GM12878 (cell line): Measurements from ENCODE around the gene GTF2IRD1. TPM values are rescaled to one million over a fixed set of nuclear protein-coding genes. Genes with fewer than 3 reads are reported as not detected.

Experiments used
- ATAC-seq: fragments of 200-7000 bp; cut with Tn5 transposase; 3 replicates; pipeline ENCODE4 v1.9.1; 2020; ENCODE audit warnings: mild to moderate bottlenecking, moderate library complexity
- BruUV-seq: library from RNA; stranded (reverse); fragments of 400-500 nt; replicated peaks from 2 replicates; lab custom pipeline; 2021; lab: Mats Ljungman, UMichigan
- CTCF ChIA-PET: fragments of 300-600 bp; sonication (Branson Sonifier 250); formaldehyde crosslinking; extraction: SDS; loops from one replicate; lab custom pipeline; 2021; ENCODE audit warnings: inconsistent platforms; lab: Yijun Ruan, JAX
- POLR2A ChIA-PET: fragments of 350-600 bp; formaldehyde crosslinking; extraction: SDS; loops from one replicate; lab custom pipeline; 2021; ENCODE audit warnings: inconsistent platforms; lab: Charles Lee
- RAD21 ChIA-PET: fragments of 300-600 bp; sonication (Branson Sonifier 250); formaldehyde crosslinking; loops from one replicate; lab custom pipeline; 2023; ENCODE audit warnings: antibody characterized with exemption; ENCODE audit not compliant: unreplicated experiment; lab: Charles Lee
- SMC1A ChIA-PET: fragments of 300-600 bp; sonication (Branson Sonifier 250); formaldehyde crosslinking; loops from one replicate; lab custom pipeline; 2023; ENCODE audit not compliant: unreplicated experiment, uncharacterized antibody; lab: Charles Lee
- DNase-seq: peaks from one replicate; pipeline ENCODE4 v3.0.0-alpha.2; 2011; ENCODE audit warnings: low read depth, low spot score
- FAIRE-seq: peaks from 3 replicates; lab custom pipeline; 2011; peaks lifted over from hg19 to GRCh38; lab: Jason Lieb, UNC
- H2AFZ ChIP-seq: 2 replicates; pipeline ENCODE4 v1.6.0; 2011; ENCODE audit warnings: low read depth, low read length, control low read depth; ENCODE audit not compliant: control insufficient read depth
- H3K27ac ChIP-seq: 2 replicates; pipeline ENCODE4 v1.5.1; 2011; ENCODE audit warnings: control low read depth; ENCODE audit not compliant: control insufficient read depth, insufficient read depth
- H3K27me3 ChIP-seq, 2 experiments: replicated peaks in 1 of 2; 2 replicates each; pipeline versions ENCODE4 v1.6.0 to v1.6.1; 2011; ENCODE audit warnings: low read length in 1 of 2; ENCODE audit not compliant: control insufficient read depth in 2 of 2, insufficient read depth in 2 of 2
- H3K36me3 ChIP-seq, 2 experiments: 2 replicates each; pipeline ENCODE4 v1.5.1; 2011; ENCODE audit warnings: low read length in 1 of 2; ENCODE audit not compliant: control insufficient read depth in 2 of 2, insufficient read depth in 2 of 2
- H3K4me1 ChIP-seq: 2 replicates; pipeline ENCODE4 v1.6.1; 2011; ENCODE audit warnings: mild to moderate bottlenecking, low read length, moderate library complexity, mixed read lengths; ENCODE audit not compliant: control insufficient read depth, insufficient read depth
- H3K4me2 ChIP-seq: 2 replicates; pipeline ENCODE4 v1.6.0; 2011; ENCODE audit warnings: control low read depth; ENCODE audit not compliant: control insufficient read depth, insufficient read depth
- H3K4me3 ChIP-seq: fragments of 200-600 bp; sonication (generic); 2 replicates; pipeline ENCODE4 v1.5.1; 2016
- H3K79me2 ChIP-seq: 2 replicates; pipeline ENCODE4 v1.6.0; 2011; ENCODE audit warnings: low read length; ENCODE audit not compliant: control insufficient read depth, insufficient read depth
- H3K9ac ChIP-seq: 2 replicates; pipeline ENCODE4 v1.8.0; 2011; ENCODE audit warnings: low read length, control low read depth, mixed read lengths; ENCODE audit not compliant: control insufficient read depth, insufficient read depth
- H3K9me3 ChIP-seq: replicated peaks from 3 replicates; pipeline ENCODE4 v1.5.1; 2011; ENCODE audit warnings: mild to moderate bottlenecking, low read length; ENCODE audit not compliant: control insufficient read depth, insufficient read depth
- H4K20me1 ChIP-seq: 2 replicates; pipeline ENCODE4 v1.6.0; 2011; ENCODE audit not compliant: control insufficient read depth, insufficient read depth
- CBX5 ChIP-seq: sonication (generic); IDR thresholded peaks from 2 replicates; pipeline ENCODE4 v1.6.1; 2016; ENCODE audit warnings: low read depth, moderate library complexity, mild to moderate bottlenecking, inconsistent platforms
- CHD1 ChIP-seq: IDR thresholded peaks from 2 replicates; pipeline ENCODE4 v1.6.1; 2012; ENCODE audit warnings: low read depth, low read length, improper control_type of control experiment
- ESRRA ChIP-seq: IDR thresholded peaks from 2 replicates; pipeline ENCODE4 v1.6.1; 2012; ENCODE audit warnings: mild to moderate bottlenecking, low read length, improper control_type of control experiment
- FOS ChIP-seq: IDR thresholded peaks from 3 replicates; pipeline ENCODE4 v1.6.1; 2011; ENCODE audit warnings: borderline replicate concordance; ENCODE audit not compliant: insufficient read length; ENCODE audit errors: extremely low read depth
- NR2C2 ChIP-seq: IDR thresholded peaks from 2 replicates; pipeline ENCODE4 v1.6.1; 2011; ENCODE audit warnings: borderline replicate concordance, low read depth; ENCODE audit not compliant: control insufficient read depth, insufficient read length
- NRF1 ChIP-seq: conservative IDR thresholded peaks from 2 replicates; pipeline ENCODE4 v1.6.1; 2011; ENCODE audit warnings: mild to moderate bottlenecking, low read depth, low read length, improper control_type of control experiment
- POLR2AphosphoS5 ChIP-seq: IDR thresholded peaks from 2 replicates; pipeline ENCODE4 v1.6.1; 2011; ENCODE audit warnings: mild to moderate bottlenecking, low read length, inconsistent platforms
- RELA ChIP-seq: fragments of 450-650 bp; IDR thresholded peaks from 2 replicates; pipeline ENCODE4 v1.8.0; 2014; ENCODE audit warnings: borderline replicate concordance; ENCODE audit not compliant: partially characterized antibody
- ZNF24 ChIP-seq: fragments of 450-650 bp; IDR thresholded peaks from 2 replicates; pipeline ENCODE4 v1.6.1; 2017; ENCODE audit warnings: antibody characterized with exemption, mild to moderate bottlenecking
- ZSCAN29 ChIP-seq: fragments of 450-650 bp; IDR thresholded peaks from 2 replicates; pipeline ENCODE4 v1.6.1; 2017; ENCODE audit warnings: mild to moderate bottlenecking, moderate library complexity
- WGBS: methylation state at CpG from one replicate; pipeline ENCODE4 v1.1.6; 2016; ENCODE audit warnings: low lambda C conversion rate; ENCODE audit not compliant: insufficient replicate concordance, insufficient coverage; ENCODE audit errors: missing lambda C conversion rate; 5-methylcytosine and 5-hydroxymethylcytosine counted together
- in situ Hi-C: fragments of 300-500 bp; cut with MboI; formaldehyde crosslinking; loops from 9 replicates; pipeline ENCODE4 v1.14.3; 2018; ENCODE audit warnings: mixed read lengths
- intact Hi-C: fragments of 100-400 bp; cut with micrococcal nuclease; formaldehyde crosslinking; loops from one replicate; pipeline ENCODE4 v1.14.2; 2022; ENCODE audit not compliant: unreplicated experiment
- polyA plus RNA-seq, 11 experiments: library from polyadenylated mRNA; depleted of rRNA in 4 of 11; unstranded in 6 of 11; stranded (reverse) in 5 of 11; fragments of >200 nt; fragmentation: Nextera tagmentation in 4 of 11; fragmentation: Illumina TruSeq in 1 of 11; extraction: Ambion mirVana in 4 of 11; extraction: Trizol in 1 of 11; gene quantifications; 1 replicate in 1 of 11; 2 replicates in 10 of 11; pipeline versions ENCODE4 v1.2.1 to v1.2.3, GENCODE V29; 2011 to 2016; ENCODE audit warnings: inconsistent platforms in 2 of 11, missing spikeins in 2 of 11, low read depth in 1 of 11
- total RNA-seq, 4 experiments: library from RNA; depleted of rRNA in 3 of 4; stranded (reverse); fragments of >200 nt in 3 of 4; fragmentation: Illumina TruSeq in 1 of 4; extraction: Trizol in 1 of 4; gene quantifications; 2 replicates each; pipeline versions ENCODE4 v1.2.1 to v1.2.3, GENCODE V29; 2013 to 2021

GTF2IRD1 gene
- total and polyA plus RNA-seq, 10 of the 15 experiments (the other 5 are each of a cell fraction or from before 2014, with no cell fraction given) = 0.48 to 3.0 (median 1.3) TPM

DNA sequence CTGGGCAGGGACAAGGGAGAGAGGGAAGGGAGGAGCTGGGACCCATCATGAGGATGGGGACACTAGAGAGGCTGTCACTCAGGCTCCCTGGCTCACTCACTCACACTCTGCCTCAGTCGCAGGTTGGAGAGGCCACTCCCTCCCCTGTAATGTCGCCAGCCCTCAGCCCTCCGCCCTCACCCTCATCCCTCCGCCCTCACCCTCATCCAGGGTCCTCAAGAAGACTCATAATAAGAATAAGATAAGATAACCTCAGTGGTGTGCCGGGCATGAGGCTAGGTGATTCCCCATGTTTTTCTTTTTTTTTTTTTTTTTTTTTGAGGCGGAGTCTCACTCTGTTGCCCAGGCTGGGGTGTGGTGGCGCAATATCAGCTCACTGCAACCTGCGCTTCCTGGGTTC, 92.2 kb downstream of the GTF2IRD1 start:
- no peak overlapping the region for H3K27ac ChIP-seq
- no peak overlapping the region for H3K4me2 ChIP-seq
- H3K36me3 ChIP-seq = no peaks in the 10 kb centered on the region
- intact Hi-C loops = loop anchor here (5.0 kb wide), 1 partner anchor 129 kb away; no protein-coding TSS in a partner anchor
- ChIA-PET CTCF (interaction anchor here (0.6 to 1.0 kb wide), 2 partner anchors 20 to 96 kb away, joined by 3 read pairs; no protein-coding TSS in a partner anchor), SMC1A (no interaction called here), POLR2A (interaction anchor here (0.5 kb wide), 1 partner anchor 634 kb away, joined by 4 read pairs; no protein-coding TSS in a partner anchor), RAD21 (no interaction called here)
- no peak overlapping the region for H3K4me3 ChIP-seq
- H3K9me3 ChIP-seq = peaks cover 4% of the 10 kb centered on the region; the same call in 1 of the 3 replicates
- no peak for ATAC-seq
- no peaks in the 10 kb centered on the region for H3K79me2 ChIP-seq
- H3K4me1 ChIP-seq = no peaks in the 10 kb centered on the region
- no peaks in the 10 kb centered on the region for H3K27me3 ChIP-seq
- no TSS peak for BruUV-seq
- H2AFZ ChIP-seq = no peak overlapping the region
- no peaks in the 10 kb centered on the region for H4K20me1 ChIP-seq
- no peak overlapping the region for H3K9ac ChIP-seq
- WGBS = 67% methylated on average over 6 of the region's 8 CpGs
- no peak for FAIRE-seq
- in situ Hi-C loops = no loop called here
- no peak for DNase-seq
- TF ChIP-seq FOS (no peak), RELA (no peak), NR2C2 (no peak), CBX5 (no peak), ZSCAN29 (no peak), NRF1 (no peak), CHD1 (no peak), ESRRA (no peak), POLR2AphosphoS5 (no peak), ZNF24 (no peak)
- TF ChIP-seq, all 136 proteins: peak for 0
